Measurements from ENCODE around the gene RAB8A.
A peak's percentile ranks its signal among the peaks of the same experiment; 100 is the strongest.
"Not testable (repeated sequence)": the region's sequence is repeated elsewhere in the genome, so short reads cannot be mapped to it uniquely, and the experiment has no call there.

RAB8A gene

DNA sequence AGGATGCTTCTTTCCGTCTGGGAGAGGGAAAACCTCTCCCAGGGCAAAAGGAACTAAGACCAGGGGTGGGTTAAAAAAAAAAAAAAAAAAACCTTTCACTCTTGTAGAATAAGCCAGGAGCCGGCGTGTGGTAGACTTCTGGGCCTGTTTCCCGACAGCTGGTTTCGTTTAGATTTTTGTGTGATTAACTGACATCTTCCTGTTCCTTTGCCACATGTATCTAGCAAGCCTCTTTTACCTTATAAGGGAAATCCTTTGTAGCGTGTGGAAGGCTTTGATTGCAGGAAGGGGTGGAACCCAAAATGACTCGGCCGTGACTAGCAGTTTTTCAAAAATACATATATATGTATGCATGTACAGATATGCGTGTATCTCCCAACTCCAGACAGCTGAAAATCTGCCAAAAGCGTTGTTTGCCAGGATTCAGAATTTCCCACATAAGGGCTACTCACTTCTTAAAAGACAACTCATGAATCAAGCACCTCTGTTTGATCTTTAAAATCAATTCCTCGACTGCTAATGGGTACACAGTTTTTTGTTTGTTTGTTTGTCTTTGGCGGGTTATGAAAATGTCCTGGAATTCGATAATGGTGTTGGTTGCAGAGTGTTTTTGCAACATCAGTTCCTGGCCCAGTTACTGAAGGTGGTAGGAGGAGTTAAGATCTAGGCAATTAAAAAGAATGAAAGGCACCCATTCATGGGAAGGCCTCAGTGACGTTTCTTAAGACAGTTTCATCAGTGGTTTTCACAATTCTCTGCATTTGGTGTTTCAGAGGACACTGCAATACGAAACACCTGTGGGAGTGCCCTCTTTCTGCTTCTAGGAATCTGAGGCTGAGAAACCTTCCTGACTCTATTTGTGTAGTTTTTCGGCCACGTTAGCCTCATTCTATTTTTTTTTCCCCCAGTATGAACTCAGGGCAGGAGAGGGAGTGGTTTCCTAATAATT is 32.7 kb upstream of the RAB8A start:
- TF ChIP-seq, protein P1, sequence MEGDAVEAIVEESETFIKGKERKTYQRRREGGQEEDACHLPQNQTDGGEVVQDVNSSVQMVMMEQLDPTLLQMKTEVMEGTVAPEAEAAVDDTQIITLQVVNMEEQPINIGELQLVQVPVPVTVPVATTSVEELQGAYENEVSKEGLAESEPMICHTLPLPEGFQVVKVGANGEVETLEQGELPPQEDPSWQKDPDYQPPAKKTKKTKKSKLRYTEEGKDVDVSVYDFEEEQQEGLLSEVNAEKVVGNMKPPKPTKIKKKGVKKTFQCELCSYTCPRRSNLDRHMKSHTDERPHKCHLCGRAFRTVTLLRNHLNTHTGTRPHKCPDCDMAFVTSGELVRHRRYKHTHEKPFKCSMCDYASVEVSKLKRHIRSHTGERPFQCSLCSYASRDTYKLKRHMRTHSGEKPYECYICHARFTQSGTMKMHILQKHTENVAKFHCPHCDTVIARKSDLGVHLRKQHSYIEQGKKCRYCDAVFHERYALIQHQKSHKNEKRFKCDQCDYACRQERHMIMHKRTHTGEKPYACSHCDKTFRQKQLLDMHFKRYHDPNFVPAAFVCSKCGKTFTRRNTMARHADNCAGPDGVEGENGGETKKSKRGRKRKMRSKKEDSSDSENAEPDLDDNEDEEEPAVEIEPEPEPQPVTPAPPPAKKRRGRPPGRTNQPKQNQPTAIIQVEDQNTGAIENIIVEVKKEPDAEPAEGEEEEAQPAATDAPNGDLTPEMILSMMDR (IDR thresholded peaks at IDR 0.05; ENCODE audit: low read depth, low read length): no peak
- peak overlapping the region; percentile 59 to 96 for H3K4me3 ChIP-seq (replicated peaks in 1 of 2; ENCODE audit: low read depth in 2 of 2, low read length in 2 of 2)
- peak; percentile 98 for DNase-seq (ENCODE audit: low read depth in 2 of 2)

DNA sequence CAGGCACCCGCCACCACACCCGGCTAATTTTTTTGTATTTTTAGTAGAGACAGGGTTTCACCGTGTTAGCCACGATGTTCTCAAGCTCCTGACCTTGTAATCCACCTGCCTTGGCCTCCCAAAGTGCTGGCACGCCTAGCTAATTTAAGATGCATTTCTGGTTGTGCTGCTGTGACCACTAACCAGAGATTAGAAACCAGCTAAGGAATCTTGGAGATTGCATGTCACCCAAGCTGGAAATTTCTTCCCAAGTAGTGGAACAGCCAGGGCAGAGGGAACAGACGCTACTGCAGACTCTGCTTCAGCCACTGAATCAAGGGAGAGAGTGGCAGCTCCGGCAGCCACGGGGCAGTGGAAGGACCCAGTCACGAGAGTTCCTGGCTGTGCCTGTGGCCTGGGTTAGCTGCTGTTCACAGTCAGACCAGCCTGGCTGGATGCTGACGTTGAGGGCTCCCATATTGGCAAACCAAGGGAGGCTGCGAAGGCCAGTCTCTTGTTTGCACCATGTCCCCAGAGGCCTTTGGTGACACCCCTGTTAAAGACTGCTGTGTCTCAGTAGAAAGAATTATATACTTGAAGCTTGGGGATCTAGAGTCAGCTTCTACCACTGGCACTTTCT is 27.5 kb upstream of the RAB8A start:
- H3K4me3 ChIP-seq (replicated peaks in 1 of 2; ENCODE audit: low read depth in 2 of 2, low read length in 2 of 2): no peak overlapping the region

DNA sequence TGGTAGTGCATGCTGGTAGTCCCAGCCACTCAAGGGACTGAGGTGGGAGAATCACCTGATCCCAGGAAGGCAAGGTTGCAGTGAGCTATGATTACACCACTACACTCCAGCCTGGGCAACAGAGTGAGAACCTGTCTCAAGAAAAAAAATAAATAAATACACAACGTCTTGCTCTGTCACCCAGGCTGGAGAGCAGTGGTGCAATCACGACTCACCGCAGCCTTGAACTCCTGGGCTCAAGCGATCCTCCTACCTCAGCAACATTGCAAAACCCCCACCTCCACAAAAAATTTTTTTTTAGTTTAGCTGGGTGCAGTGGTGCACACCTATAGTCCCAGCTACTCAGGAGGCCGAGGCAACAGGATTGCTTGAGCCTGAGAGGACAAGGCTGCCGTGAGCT is 26.6 kb upstream of the RAB8A start:
- no peak for DNase-seq (ENCODE audit: low read depth in 2 of 2)
- TF ChIP-seq, protein P1 (IDR thresholded peaks at IDR 0.05; ENCODE audit: low read depth, low read length): no peak
- no peak overlapping the region for H3K4me3 ChIP-seq (replicated peaks in 1 of 2; ENCODE audit: low read depth in 2 of 2, low read length in 2 of 2)

More for the DNA sequence above, 27.5 kb upstream of the RAB8A start:
- TF ChIP-seq, protein P1 (IDR thresholded peaks at IDR 0.05; ENCODE audit: low read depth, low read length): no peak
- DNase-seq (ENCODE audit: low read depth in 2 of 2): no peak

DNA sequence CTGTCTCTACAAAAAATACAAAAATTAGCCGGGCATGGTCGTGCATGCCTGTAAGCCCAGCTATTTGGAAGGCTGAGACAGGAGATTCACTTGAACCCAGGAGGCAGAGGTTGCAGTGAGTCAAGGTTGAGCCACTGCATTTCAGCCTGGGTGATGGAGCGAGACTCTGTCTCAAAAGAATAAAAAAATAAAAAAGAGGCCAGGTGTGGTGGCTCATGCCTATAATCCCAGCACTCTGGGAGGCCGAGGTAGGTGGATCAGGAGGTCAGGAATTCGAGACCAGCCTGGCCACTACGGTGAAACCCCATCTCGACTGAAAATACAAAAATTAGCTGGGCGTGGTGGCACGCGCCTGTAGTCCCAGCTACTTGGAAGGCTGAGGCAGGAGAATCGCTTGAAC is 24.3 kb upstream of the RAB8A start:
- H3K4me3 ChIP-seq (replicated peaks in 1 of 2; ENCODE audit: low read depth in 2 of 2, low read length in 2 of 2); DNase-seq (ENCODE audit: low read depth in 2 of 2): not testable (repeated sequence)

DNA sequence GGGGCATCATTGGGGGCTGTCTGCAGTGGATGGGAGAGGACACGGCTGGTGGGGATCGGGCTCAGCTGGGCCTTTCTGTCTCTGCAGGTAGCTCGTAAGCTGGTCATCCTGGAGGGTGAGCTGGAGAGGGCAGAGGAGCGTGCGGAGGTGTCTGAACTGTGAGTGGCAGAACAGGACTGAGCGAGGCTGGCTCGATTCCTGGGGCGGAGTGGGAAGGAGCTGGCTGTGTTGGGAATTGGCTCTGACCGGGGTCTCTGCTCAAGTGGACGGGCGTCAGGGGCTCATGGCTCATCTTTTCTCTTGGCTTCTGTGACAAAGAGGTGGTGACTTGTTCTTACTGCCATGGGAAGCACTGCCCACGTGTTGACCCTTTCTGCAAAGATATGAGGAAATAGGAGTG is 23.7 kb upstream of the RAB8A start:
- DNase-seq (ENCODE audit: low read depth in 2 of 2): no peak

DNA sequence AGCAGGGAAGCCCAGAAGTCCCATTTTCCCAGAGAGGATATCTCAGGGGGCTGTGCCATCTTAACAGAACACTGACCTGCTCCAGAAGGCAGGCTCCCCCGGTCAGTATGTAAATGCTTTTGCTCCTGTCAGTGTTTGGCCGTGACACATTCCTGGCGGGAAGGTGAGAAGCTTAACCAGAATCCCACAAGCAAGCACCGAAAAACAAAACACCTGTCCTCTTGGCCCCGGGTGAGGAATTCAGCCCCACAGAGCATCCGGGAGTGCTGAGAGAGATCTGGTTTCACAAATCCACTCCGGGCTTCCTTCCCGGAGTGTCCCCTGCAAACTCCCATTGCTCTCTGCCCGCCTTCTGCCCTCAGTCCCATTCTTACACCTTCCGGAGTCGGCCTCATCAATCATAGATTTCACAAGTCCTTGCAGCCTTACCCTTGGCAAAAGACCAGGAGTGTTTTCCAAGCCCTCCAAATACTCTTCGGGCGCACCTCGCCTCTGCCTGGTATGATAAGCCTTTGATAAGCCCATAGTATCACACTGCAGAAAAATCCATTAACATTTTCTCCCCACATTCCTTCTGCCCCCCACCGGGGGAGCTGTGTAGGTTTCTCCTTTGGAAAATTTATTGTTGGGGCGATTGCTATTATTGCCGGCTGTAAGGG is 23.2 kb upstream of the RAB8A start:
- H3K4me3 ChIP-seq (replicated peaks in 1 of 2; ENCODE audit: low read depth in 2 of 2, low read length in 2 of 2): no peak overlapping the region
- peak in 1 of 2 donors; percentile 72 for DNase-seq (ENCODE audit: low read depth in 2 of 2)
- TF ChIP-seq, protein P1 (IDR thresholded peaks at IDR 0.05; ENCODE audit: low read depth, low read length): peak; percentile 13

More for the DNA sequence above, 23.7 kb upstream of the RAB8A start:
- TF ChIP-seq, protein P1 (IDR thresholded peaks at IDR 0.05; ENCODE audit: low read depth, low read length): no peak
- no peak overlapping the region for H3K4me3 ChIP-seq (replicated peaks in 1 of 2; ENCODE audit: low read depth in 2 of 2, low read length in 2 of 2)

All from cardiac fibroblast (primary cell).